HG03159 (cell line): ENCODE data around the gene FAIM2.
"Not testable (repeated sequence)": the region's sequence is repeated elsewhere in the genome, so short reads cannot be mapped to it uniquely, and the experiment has no call there.

Experiments used
- ATAC-seq: cut with Tn5 transposase; IDR thresholded peaks from one replicate; pipeline ENCODE4 v1.9.1; 2021; ENCODE audit warnings: mild to moderate bottlenecking, moderate library complexity; ENCODE audit not compliant: unreplicated experiment

Gene FAIM2

GRCh38 chr12:49882248-49882850 is 21.4 kb downstream of the FAIM2 start:
- no peak for ATAC-seq

- ATAC-seq, result no peak
These were observed 22.1 kb downstream of the FAIM2 start for GRCh38 chr12:49881415-49882247.

DNA sequence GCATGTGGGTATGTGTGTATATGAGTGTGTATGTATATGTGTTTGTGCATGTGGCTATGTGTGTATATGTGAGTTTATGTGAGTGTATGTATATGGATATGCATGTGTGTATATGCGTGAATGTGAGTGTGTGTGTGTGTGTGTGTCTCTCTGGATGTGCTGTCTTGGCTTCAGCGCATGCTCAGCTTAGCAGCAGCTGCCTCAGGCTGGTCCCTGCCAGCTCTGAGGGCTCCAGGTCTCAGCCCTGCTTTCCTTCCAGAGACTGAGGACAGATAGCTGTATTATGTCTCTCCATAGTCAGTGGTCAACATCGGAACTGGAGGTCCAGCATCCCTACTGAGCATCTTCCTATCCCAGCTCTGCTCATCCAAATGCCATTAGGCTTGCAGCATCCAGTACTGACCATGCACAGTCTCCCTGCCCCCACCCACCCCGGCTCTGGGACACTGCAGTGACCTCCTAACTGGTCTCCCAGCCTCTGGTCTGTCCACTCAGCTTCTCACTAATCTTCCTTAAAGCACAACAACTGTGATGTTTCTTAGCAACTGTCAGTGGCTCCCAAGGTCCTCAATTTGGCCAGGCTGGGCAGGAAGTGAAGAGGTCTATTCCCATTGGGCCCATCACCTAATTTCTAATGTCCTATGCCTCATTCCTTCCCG is 22.8 kb downstream of the FAIM2 start:
- no peak for ATAC-seq

- ATAC-seq, result not testable (repeated sequence)
These were observed 24.6 kb downstream of the FAIM2 start for GRCh38 chr12:49879065-49879464.

GRCh38 chr12:49878021-49878420 is 25.7 kb downstream of the FAIM2 start:
- ATAC-seq, result no peak

- no peak for ATAC-seq
These were observed 26.6 kb downstream of the FAIM2 start for GRCh38 chr12:49877066-49877465.

- ATAC-seq, result no peak
These were observed 27.6 kb downstream of the FAIM2 start for GRCh38 chr12:49876070-49876469.

GRCh38 chr12:49875115-49875720 is 28.5 kb downstream of the FAIM2 start:
- ATAC-seq, result no peak

- ATAC-seq, result no peak
These were observed 29.4 kb downstream of the FAIM2 start for GRCh38 chr12:49874142-49874897.

DNA sequence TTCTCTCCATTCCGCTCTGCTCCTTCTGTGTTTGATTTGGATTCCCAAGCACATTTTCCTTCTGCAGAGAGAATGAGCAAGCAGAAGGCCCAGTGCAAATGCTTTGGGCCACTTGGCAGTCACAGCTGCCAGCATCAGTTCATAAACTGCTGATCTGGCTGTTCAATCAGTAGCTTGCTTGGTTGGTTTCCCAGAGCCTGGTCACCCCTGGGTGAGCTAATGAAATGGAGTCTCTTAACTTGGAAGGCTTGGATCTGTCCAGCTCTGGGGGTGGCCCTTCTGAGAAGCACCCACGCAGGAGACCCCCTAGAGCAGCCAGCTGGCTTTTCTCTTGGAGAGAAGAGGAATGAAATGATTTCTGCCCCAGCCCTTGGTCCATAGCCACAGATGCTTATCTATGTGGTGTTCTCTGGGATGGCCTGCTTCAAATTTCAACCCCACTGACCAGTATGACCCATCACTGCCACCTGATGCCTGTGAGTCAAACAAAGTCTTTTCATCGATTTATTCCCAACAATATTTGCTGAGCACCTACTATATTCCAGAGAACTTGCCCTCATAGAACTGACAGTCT is 30.3 kb downstream of the FAIM2 start:
- no peak for ATAC-seq

- ATAC-seq, result no peak
These were observed 30.9 kb downstream of the FAIM2 start for GRCh38 chr12:49872781-49873181.

- ATAC-seq, result no peak
These were observed 31.3 kb downstream of the FAIM2 start for GRCh38 chr12:49872381-49872780.

- not testable (repeated sequence) for ATAC-seq
These were observed 31.9 kb downstream of the FAIM2 start for GRCh38 chr12:49871811-49872251.

GRCh38 chr12:49871263-49871561 is 32.5 kb downstream of the FAIM2 start:
- no peak for ATAC-seq

DNA sequence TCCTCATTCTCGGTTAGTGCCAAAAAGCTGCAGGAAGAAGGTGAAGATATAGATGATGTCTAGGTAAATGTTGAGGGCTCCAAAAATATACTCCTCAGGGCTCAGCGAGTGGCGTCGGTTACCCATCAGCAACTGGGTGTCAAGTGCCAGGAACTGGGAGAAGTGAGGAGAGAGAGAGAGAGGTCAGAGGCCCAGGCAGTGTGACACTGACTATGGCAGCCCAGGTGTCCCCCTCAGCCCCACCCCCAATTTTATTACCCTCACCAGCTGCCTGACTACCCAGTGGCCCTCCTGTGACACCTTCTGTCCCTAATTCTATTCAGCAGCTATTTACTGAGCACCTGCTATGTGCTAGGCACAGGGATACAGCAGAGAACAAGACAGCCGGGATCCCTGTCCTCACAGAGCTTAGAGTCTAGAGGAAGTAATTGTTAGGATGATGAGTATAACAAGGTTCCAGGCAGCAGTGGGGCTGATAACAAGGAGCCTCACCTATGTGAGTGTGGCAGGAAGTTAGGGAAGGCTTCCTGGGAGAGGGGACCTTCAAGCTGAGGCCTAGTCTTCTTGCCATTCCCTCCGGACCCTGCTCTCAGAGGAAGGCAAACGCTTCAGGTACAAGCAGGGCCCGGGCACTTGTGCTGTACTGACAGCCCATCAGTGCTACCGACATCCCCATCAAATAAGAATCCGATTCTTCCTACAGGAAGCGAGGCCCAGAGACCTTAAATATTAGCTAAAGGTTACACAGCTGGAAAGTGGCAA is 33.0 kb downstream of the FAIM2 start:
- ATAC-seq, result no peak

- ATAC-seq, result no peak
These were observed 33.7 kb downstream of the FAIM2 start for GRCh38 chr12:49869816-49870500.

DNA sequence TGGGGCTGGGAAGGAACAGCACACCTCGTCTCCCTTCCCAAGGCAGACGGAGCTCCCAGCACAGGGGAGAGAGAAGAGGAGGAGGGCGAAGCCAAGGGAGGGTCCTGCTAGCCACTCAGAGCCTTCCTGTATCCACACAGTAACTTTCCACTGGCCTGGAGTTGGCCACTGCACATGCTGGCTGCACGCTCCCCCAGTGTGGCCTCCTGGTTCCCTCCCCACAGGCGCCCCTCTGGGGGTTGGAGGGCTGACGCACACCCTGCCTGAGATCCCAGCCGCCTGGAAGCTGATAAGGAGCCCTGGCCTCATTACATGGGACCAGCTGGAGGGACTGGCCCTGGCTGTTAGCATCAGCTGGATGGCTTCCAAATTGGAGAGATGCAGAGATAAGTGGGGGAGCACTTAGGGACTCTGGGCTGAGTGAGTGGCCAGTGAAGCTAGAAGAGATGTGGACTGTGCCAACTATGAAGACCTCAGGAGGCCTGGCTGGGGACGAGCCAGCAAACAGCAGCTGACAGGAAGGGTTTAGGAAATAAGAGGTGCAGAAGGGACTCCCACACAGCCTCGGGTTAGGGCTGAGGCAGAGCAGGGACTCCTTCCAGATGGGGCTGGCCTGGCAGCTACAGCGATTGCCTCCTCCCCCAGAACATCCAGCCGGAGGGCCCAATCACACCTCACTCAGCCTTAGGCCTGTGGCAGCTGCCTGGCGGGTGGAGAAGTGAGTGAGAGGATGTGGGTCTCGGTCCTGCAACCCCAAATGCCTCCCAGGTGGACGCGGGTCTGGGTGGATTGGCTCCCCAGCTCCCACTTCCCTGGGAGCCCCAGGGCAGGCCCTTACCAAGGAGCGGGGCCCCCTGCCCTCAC is 34.5 kb downstream of the FAIM2 start:
- no peak for ATAC-seq

DNA sequence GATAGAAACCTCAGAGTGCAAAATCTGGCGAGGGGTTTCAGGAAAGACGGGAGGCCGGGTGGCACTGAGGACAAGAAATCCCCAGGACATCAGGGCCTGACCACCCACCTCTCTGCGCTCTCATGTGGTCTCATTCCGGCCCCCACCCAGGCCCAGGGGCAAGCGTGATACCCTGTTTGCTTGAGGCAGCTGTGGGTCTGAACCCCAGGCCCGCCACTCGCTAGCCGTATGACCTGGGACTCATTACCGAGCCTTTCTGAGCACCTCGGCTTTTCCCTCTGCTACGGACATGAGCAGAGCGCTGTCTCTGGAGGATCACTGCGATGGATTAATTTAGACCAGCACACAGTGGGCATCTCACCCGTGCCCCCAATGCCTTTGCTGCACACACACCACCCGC is 35.3 kb downstream of the FAIM2 start:
- ATAC-seq, result no peak
